Measurements from ENCODE around the gene ARID1B.
"Not testable (repeated sequence)": the region's sequence is repeated elsewhere in the genome, so short reads cannot be mapped to it uniquely, and the experiment has no call there.

ARID1B gene

DNA sequence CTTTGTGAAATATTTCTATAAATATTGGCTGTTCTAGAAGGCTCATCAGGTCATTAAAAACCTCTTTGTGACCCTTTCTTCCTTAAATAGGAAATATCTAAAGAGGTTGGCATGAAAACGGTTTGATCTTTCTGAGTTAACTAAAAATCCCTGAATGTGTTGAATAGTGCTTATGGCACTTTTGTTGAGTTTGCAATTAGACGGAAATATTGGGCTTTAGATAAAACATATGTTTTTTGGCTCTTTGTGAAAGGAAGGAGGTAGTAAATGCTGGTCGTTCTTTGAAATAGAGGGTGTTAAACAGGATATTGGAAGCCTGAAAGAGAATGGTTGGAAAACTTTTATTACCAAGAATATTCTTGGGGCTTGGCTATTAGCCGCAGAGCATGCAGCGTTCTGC, 163.0 kb downstream of the ARID1B start:
- DNase-seq (ENCODE audit: extremely low read depth, low read depth): no peak
- TF ChIP-seq, protein P1, sequence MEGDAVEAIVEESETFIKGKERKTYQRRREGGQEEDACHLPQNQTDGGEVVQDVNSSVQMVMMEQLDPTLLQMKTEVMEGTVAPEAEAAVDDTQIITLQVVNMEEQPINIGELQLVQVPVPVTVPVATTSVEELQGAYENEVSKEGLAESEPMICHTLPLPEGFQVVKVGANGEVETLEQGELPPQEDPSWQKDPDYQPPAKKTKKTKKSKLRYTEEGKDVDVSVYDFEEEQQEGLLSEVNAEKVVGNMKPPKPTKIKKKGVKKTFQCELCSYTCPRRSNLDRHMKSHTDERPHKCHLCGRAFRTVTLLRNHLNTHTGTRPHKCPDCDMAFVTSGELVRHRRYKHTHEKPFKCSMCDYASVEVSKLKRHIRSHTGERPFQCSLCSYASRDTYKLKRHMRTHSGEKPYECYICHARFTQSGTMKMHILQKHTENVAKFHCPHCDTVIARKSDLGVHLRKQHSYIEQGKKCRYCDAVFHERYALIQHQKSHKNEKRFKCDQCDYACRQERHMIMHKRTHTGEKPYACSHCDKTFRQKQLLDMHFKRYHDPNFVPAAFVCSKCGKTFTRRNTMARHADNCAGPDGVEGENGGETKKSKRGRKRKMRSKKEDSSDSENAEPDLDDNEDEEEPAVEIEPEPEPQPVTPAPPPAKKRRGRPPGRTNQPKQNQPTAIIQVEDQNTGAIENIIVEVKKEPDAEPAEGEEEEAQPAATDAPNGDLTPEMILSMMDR (IDR thresholded peaks at IDR 0.05; ENCODE audit: low read depth, low read length, missing control alignments): no peak

GRCh38 chr6:156942266-156942665, 165.1 kb downstream of the ARID1B start:
- no peak overlapping the region for H3K4me3 ChIP-seq (replicated peaks; ENCODE audit: low read depth, low read length)

More for the DNA sequence above, 163.0 kb downstream of the ARID1B start:
- H3K4me3 ChIP-seq (replicated peaks; ENCODE audit: low read depth, low read length): no peak overlapping the region

DNA sequence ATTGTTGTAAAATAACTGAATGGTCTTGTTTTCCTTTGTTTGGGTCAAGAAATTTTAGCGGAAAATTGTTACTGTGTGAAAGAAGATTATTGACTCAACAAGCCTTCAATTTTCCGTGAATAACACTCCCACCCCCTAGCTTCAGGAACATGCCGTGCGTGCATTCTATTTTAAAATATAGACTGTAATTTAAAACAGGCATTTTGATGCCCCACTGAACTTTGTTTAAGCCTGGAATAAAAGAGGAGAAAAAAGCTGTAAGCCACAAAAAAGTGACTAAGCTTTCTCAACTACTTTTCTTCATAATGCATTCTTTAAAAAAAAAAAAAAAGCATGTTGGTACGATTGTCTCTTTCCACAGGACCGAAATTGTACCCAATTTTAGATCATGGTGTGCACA, 166.0 kb downstream of the ARID1B start:
- TF ChIP-seq, protein P1 (IDR thresholded peaks at IDR 0.05; ENCODE audit: low read depth, low read length, missing control alignments): no peak
- H3K4me3 ChIP-seq (replicated peaks; ENCODE audit: low read depth, low read length): no peak overlapping the region
- DNase-seq (ENCODE audit: extremely low read depth, low read depth): no peak

More at GRCh38 chr6:156942266-156942665, 165.1 kb downstream of the ARID1B start:
- TF ChIP-seq, protein P1 (IDR thresholded peaks at IDR 0.05; ENCODE audit: low read depth, low read length, missing control alignments): no peak
- no peak for DNase-seq (ENCODE audit: extremely low read depth, low read depth)

DNA sequence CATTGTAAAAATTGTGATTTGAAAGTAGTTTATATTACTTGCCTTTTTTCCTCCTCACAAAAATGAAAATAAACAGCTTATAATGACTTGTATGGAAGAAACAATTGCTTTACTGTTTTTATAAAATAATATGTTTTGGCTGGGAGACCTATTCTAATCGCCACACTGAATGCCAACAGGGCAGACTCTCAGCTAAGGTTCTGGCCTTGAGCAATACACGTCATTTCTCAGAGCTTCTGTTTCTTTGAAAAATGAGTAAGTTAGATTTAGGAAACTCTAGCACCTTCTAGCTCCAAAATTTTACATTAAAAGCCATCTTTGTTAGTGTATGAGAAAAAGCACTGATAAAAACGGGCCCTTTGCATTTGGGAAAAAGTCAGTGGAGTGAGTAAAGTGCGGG, 166.6 kb downstream of the ARID1B start:
- DNase-seq (ENCODE audit: extremely low read depth, low read depth): no peak
- TF ChIP-seq, protein P1 (IDR thresholded peaks at IDR 0.05; ENCODE audit: low read depth, low read length, missing control alignments): no peak
- no peak overlapping the region for H3K4me3 ChIP-seq (replicated peaks; ENCODE audit: low read depth, low read length)

DNA sequence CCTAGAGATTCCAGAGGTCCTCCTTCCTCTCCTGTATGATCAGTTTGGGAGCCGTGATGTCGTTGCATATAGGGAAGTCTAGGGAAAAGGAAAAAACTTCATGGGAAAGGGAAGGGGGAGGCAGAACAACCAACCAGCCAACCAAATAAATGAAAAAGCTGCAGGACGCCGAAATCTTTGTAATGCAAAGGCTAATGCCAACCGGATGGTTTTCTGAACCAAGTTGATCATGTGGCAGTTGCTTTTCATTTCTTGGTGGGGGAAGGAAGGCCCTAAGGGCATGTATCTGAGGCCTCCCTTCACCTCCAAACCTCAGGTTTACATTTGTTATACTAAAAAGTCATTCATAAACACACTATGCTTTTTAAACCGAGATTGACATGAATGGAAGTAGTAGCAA, 167.2 kb downstream of the ARID1B start:
- TF ChIP-seq, protein P1 (IDR thresholded peaks at IDR 0.05; ENCODE audit: low read depth, low read length, missing control alignments): no peak
- no peak for DNase-seq (ENCODE audit: extremely low read depth, low read depth)
- H3K4me3 ChIP-seq (replicated peaks; ENCODE audit: low read depth, low read length): no peak overlapping the region

GRCh38 chr6:156945789-156946172, 168.6 kb downstream of the ARID1B start:
- not testable (repeated sequence) for DNase-seq (ENCODE audit: extremely low read depth, low read depth); H3K4me3 ChIP-seq (replicated peaks; ENCODE audit: low read depth, low read length)

- TF ChIP-seq, protein P1 (IDR thresholded peaks at IDR 0.05; ENCODE audit: low read depth, low read length, missing control alignments): no peak
- H3K4me3 ChIP-seq (replicated peaks; ENCODE audit: low read depth, low read length): no peak overlapping the region
- no peak for DNase-seq (ENCODE audit: extremely low read depth, low read depth)
Observed at GRCh38 chr6:156946370-156946936, 169.3 kb downstream of the ARID1B start.
